Subcutaneous adipose tissue (tissue), 4 donors: Measurements from ENCODE around the gene GATAD2B. TPM values are rescaled to one million over a fixed set of nuclear protein-coding genes. Genes with fewer than 3 reads are reported as not detected.

Source experiments
- CTCF ChIP-seq: fragments of 450-650 bp; IDR thresholded peaks from one replicate; pipeline ENCODE4 v1.5.1; 2016; ENCODE audit warnings: low read depth, mild to moderate bottlenecking, control low read depth, antibody characterized with exemption, moderate library complexity
- total RNA-seq, 4 donors: library from RNA; depleted of rRNA; stranded (reverse); fragments of >200 nt; gene quantifications; one replicate each; pipeline ENCODE4 v1.1.0, GENCODE V29; 2016

Gene GATAD2B
- total RNA-seq, 4 donors from 2014 or later, result 14.3 to 22.3 (median 18.1) TPM

DNA sequence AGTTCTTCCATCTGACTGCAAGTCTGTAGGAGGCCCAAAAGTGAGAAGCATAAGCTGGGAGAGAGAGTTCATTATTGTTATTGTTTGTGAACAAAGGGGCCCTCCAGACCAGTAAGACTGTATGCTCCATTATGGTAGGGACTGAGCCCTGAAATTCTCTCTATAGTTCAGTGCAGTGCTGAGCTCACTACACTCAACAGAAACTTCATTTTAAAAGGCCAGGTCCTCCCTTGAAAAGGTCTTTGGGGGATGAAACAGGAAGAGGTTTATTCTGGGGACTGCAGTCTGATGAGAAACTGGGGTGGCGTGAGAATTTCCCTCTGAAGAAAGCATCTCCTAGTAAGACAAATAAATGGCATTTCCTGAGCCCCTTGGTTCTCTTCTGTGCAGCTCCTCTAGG lies 5.5 kb upstream of the GATAD2B start:
- no peak for TF ChIP-seq CTCF

DNA sequence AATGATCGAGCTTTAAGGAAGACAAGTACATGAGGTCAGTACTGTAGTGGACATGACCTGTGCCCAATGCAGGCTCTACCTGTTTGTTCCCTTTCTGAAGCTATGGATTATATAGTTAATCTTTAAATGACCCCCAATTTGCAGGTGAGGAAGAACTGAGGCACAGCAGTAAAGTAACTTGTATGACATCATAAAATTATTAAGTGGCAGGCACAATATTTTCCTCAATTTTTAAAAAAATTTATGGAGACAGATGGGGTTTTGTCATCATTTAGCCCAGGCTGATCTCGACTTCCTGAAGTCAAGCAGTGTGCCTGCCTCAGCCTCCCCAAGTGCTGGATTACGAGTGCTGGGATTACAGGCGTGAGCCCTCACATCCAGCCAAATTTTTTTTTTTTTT lies 3.6 kb upstream of the GATAD2B start:
- TF ChIP-seq CTCF, result no peak

GRCh38 chr1:153922076-153922971 lies 448 bp downstream of the GATAD2B start:
- no peak for TF ChIP-seq CTCF

- no peak for TF ChIP-seq CTCF
Observed at GRCh38 chr1:153921803-153922075, 1.0 kb downstream of the GATAD2B start.

DNA sequence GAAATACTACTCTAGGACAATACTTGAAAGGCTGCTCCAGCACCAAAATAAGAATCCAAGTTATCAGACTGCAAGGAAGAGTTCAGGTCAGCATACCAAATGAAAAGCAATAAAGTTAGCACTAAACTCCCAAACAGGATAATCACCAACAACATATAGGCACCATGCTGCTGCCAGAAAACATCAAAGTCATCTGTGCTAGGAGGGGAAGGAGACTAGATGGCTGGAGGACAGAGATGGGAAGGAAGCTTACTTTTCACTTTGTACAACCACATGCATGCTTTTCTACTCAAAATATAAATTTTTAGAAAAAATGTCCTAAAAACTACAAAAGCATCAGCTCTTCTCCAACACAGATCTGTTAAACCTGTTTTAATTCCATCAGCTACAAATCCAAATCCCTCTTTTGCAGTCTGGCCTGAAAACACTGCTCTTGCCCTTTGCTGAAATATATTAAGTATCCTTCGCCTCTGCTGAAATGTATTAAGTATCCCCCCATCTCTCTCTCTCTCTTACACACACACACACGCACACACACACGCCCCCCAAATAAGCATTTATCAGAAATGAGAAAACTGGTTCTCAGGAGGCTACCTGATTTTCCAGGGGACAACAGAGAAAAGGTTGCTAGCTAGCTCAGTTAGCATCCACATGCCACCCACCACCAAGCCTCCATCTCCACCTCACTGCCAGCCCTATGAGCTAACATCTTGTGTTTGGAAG lies 1.5 kb downstream of the GATAD2B start:
- no peak for TF ChIP-seq CTCF

DNA sequence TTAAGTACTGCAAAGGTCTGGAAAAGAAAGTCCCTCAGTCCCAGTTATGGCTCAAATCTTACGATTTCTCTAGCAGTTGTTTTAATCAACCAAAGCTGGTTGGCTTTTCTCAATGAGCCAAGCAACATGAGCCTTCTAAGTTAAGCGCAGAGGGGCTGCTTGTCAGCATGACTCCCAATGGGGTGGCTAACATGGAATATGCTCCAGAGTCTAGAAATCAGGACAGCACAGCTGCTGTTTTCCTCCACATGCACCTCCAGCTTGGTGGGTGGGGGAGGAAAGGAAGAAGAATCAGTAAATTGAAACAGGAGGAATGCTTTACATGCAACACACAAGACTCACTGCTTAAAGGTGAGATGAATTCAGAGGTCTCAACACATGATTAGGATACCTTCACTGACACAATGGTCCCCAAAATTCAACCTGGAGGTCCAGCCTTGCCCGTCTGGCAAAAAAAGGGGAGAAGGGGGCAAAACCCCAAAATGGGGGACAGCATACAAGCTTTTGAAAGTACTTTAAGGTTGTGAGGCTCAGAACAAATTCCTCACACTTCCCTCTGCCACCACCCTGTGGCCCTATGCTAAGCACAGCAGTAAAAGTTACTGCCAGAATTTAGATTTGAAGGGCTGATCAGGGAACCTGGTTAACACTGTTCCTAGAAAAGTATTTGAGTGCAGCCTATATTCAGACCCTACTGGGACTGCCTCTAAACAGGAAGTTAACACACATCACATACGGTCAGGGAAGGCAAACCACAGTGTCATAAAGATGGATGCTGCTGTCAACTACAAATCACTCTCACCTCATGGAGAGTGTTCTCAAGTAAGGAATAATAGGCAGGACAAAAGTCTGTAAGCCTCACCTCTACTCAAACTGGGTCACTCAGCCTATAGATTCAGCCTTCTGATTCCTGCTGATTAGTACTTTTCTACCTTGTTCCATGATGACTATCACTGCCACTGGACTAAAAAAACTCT lies 2.6 kb downstream of the GATAD2B start:
- no peak for TF ChIP-seq CTCF
